HepG2 (cell line): ENCODE data around the gene SSU72. TPM values are rescaled to one million over a fixed set of nuclear protein-coding genes. Genes with fewer than 3 reads are reported as not detected.

Source experiments
- ATAC-seq: fragments of 200-7000 bp; cut with Tn5 transposase; 3 replicates; pipeline ENCODE4 v1.9.1; 2020; ENCODE audit warnings: mild to moderate bottlenecking, moderate library complexity
- BruUV-seq: library from RNA; stranded (reverse); fragments of 400-500 nt; replicated peaks from 2 replicates; lab custom pipeline; 2021; lab: Mats Ljungman, UMichigan
- CTCF ChIA-PET: fragments of 300-600 bp; formaldehyde crosslinking; extraction: SDS; loops from one replicate; lab custom pipeline; 2021; ENCODE audit warnings: low total read pairs, inconsistent platforms, low intra/inter-chr PET ratio; lab: Yijun Ruan, JAX
- POLR2A ChIA-PET: fragments of 350-600 bp; sonication (Branson Sonifier 250); formaldehyde crosslinking; loops from one replicate; lab custom pipeline; 2020; ENCODE audit warnings: antibody characterized with exemption, inconsistent platforms; lab: Yijun Ruan, JAX
- DNase-seq: peaks from one replicate; pipeline ENCODE4 v3.0.0-alpha.2; 2015; ENCODE audit warnings: low spot score
- FAIRE-seq: peaks from 3 replicates; lab custom pipeline; 2011; peaks lifted over from hg19 to GRCh38; lab: Jason Lieb, UNC
- H2AFZ ChIP-seq: one replicate; pipeline ENCODE4 v1.6.1; 2011; ENCODE audit warnings: low read length, inconsistent platforms
- H3K27ac ChIP-seq: fragments of 300-600 bp; 3 replicates; pipeline ENCODE4 v1.8.0; 2011; ENCODE audit warnings: mixed run types, mild to moderate bottlenecking, mixed read lengths, low read length, inconsistent platforms; ENCODE audit not compliant: insufficient read depth; ENCODE audit errors: extremely low read length
- H3K27me3 ChIP-seq, 2 experiments: fragments of 200-600 bp in 1 of 2; 2 replicates in 1 of 2; 3 replicates in 1 of 2; pipeline versions ENCODE4 v1.6.0 to v1.8.0; 2011; ENCODE audit warnings: low read length in 2 of 2, mild to moderate bottlenecking in 2 of 2, moderate library complexity in 2 of 2, inconsistent platforms in 1 of 2; ENCODE audit not compliant: insufficient read depth in 2 of 2, control insufficient read depth in 1 of 2
- H3K36me3 ChIP-seq, 2 experiments: fragments of 200-600 bp in 1 of 2; replicated peaks in 1 of 2; 2 replicates in 1 of 2; 3 replicates in 1 of 2; pipeline versions ENCODE4 v1.5.1 to v1.8.0; 2011; ENCODE audit warnings: low read length in 2 of 2, inconsistent platforms in 1 of 2; ENCODE audit not compliant: insufficient read depth in 2 of 2, control insufficient read depth in 1 of 2
- H3K4me1 ChIP-seq: 2 replicates; pipeline ENCODE4 v1.5.1; 2012; ENCODE audit warnings: low read length, inconsistent platforms; ENCODE audit not compliant: insufficient read depth
- H3K4me2 ChIP-seq: 2 replicates; pipeline ENCODE4 v1.6.0; 2011; ENCODE audit warnings: low read depth, low read length, inconsistent platforms
- H3K4me3 ChIP-seq, 3 experiments: fragments of 200-600 bp in 1 of 3; sonication (generic), shearing (Covaris generic) in 1 of 3; replicated peaks in 1 of 3; 2 replicates each; pipeline ENCODE4 v1.5.1; 2011 to 2016; ENCODE audit warnings: low read length in 3 of 3, inconsistent platforms in 2 of 3, low read depth in 2 of 3, mild to moderate bottlenecking in 2 of 3, control low read depth in 1 of 3, mixed read lengths in 1 of 3; ENCODE audit not compliant: insufficient read depth in 1 of 3
- H3K79me2 ChIP-seq: one replicate; pipeline ENCODE4 v1.6.1; 2011; ENCODE audit warnings: low read length, inconsistent platforms; ENCODE audit not compliant: insufficient read depth
- H3K9ac ChIP-seq: 2 replicates; pipeline ENCODE4 v1.6.0; 2011; ENCODE audit warnings: mild to moderate bottlenecking, low read depth, low read length, inconsistent platforms; ENCODE audit not compliant: insufficient read depth
- H3K9me3 ChIP-seq: 2 replicates; pipeline ENCODE4 v1.5.1; 2012; ENCODE audit warnings: mild to moderate bottlenecking, low read length
- H4K20me1 ChIP-seq: 2 replicates; pipeline ENCODE4 v1.6.0; 2011; ENCODE audit warnings: inconsistent platforms, mild to moderate bottlenecking, low read length, moderate library complexity; ENCODE audit not compliant: insufficient read depth
- AGO2 ChIP-seq: fragments of 200-400 bp; formaldehyde crosslinking; optimal IDR thresholded peaks from 2 replicates; pipeline ENCODE3; 2017; ENCODE audit warnings: mild to moderate bottlenecking, low read depth, low read length, moderate library complexity
- NR2C2 ChIP-seq: sonication (generic); formaldehyde crosslinking; IDR thresholded peaks from 2 replicates; pipeline ENCODE4 v1.4.0; 2020; ENCODE audit warnings: missing genetic modification reagents, mild to moderate bottlenecking, moderate library complexity, borderline replicate concordance
- ZNF501 ChIP-seq: sonication (generic); formaldehyde crosslinking; IDR thresholded peaks from 2 replicates; pipeline ENCODE4 v1.5.1; 2020; ENCODE audit warnings: mild to moderate bottlenecking, moderate library complexity, missing genetic modification reagents
- WGBS: methylation state at CpG from one replicate; pipeline ENCODE4 v1.1.6; 2017; ENCODE audit warnings: low lambda C conversion rate; 5-methylcytosine and 5-hydroxymethylcytosine counted together
- in situ Hi-C: cut with HindIII; loops from 2 replicates; pipeline ENCODE4 v1.10.0; 2017; ENCODE audit warnings: low pct_unique_long_range_greater_than_20kb; ENCODE audit not compliant: extremely low pct_ligation_motif_present
- intact Hi-C: fragments of 100-400 bp; cut with micrococcal nuclease; formaldehyde crosslinking; loops from one replicate; pipeline ENCODE4 v1.10.0; 2022; ENCODE audit not compliant: unreplicated experiment
- polyA plus RNA-seq, 8 experiments: library from polyadenylated mRNA; depleted of rRNA in 3 of 8; stranded (reverse) in 7 of 8; unstranded in 1 of 8; fragments of >200 nt; fragmentation: Illumina TruSeq in 4 of 8; extraction: Trizol in 4 of 8; gene quantifications; 2 replicates each; pipeline versions ENCODE4 v1.2.1 to v1.2.3, GENCODE V29; 2011 to 2016; ENCODE audit warnings: low read depth in 4 of 8, missing spikeins in 1 of 8, mixed read lengths in 1 of 8; ENCODE audit not compliant: insufficient read depth in 1 of 8
- total RNA-seq, 5 experiments: library from RNA; depleted of rRNA; stranded (reverse); fragments of >200 nt; fragmentation: Illumina TruSeq; extraction: Trizol; gene quantifications; 2 replicates each; pipeline ENCODE4 v1.2.3, GENCODE V29; 2016; ENCODE audit warnings: low read depth in 1 of 5

The SSU72 gene
- total and polyA plus RNA-seq, 2 of the 13 experiments (the other 11 are each of a cell fraction or from before 2014, with no cell fraction given): 42.8 to 67.1 TPM

- ATAC-seq (no peak), FAIRE-seq (no peak), DNase-seq (no peak)
- H4K20me1 ChIP-seq: peaks cover 12% of the 10 kb centered on the region
- no peaks in the 10 kb centered on the region for H3K9me3 ChIP-seq
- peaks cover 26% of the 10 kb centered on the region for H3K79me2 ChIP-seq
- no peak overlapping the region for H3K9ac ChIP-seq
- intact Hi-C loops (no loop called here), in situ Hi-C loops (no loop called here)
- 97% methylated on average over 14 of the region's 15 CpGs for WGBS
- no peaks in the 10 kb centered on the region for H3K4me1 ChIP-seq
- H3K4me3 ChIP-seq: no peak overlapping the region
- POLR2A ChIA-PET: no interaction called here
- TSS peak; percentile 3 for BruUV-seq
- CTCF ChIA-PET: no interaction called here
- no peak overlapping the region for H2AFZ ChIP-seq
- H3K4me2 ChIP-seq: no peak overlapping the region
- H3K27me3 ChIP-seq: no peaks in the 10 kb centered on the region
- no peak overlapping the region for H3K27ac ChIP-seq
- TF ChIP-seq AGO2 (peak; percentile 58), NR2C2 (CRISPR knock-in tag) (no peak)
- H3K36me3 ChIP-seq: peaks cover 22 to 50% of the 10 kb centered on the region in 2 experiments
Observed at GRCh38 chr1:1561801-1562470, 12.7 kb downstream of the SSU72 start.

GRCh38 chr1:1560178-1560577, 14.5 kb downstream of the SSU72 start:
- no peak overlapping the region for H3K4me3 ChIP-seq
- no peak overlapping the region for H3K9ac ChIP-seq
- ATAC-seq (no peak), FAIRE-seq (no peak), DNase-seq (no peak)
- intact Hi-C loops: no loop called here
- ChIA-PET POLR2A (interaction anchor here (1.1 kb wide), 1 partner anchor 55 kb away, joined by 3 read pairs; the partner anchor contains the start of gene MIB2), CTCF (no interaction called here)
- H3K9me3 ChIP-seq: no peaks in the 10 kb centered on the region
- H3K4me1 ChIP-seq: 0 out of 2 replicates have a peak, but pooled peaks cover under 1% of the 10 kb centered on the region
- peaks cover 10% of the 10 kb centered on the region for H3K79me2 ChIP-seq
- no peak overlapping the region for H3K4me2 ChIP-seq
- H3K36me3 ChIP-seq: peaks cover 18 to 40% of the 10 kb centered on the region in 2 experiments
- no TSS peak for BruUV-seq
- 94% methylated on average over 5 of the region's 9 CpGs for WGBS
- no peaks in the 10 kb centered on the region; the same call in 1 of the 2 replicates for H4K20me1 ChIP-seq
- H3K27ac ChIP-seq: no peak overlapping the region
- TF ChIP-seq ZNF501 (CRISPR knock-in tag) (no peak), AGO2 (peak; percentile 41)
- H2AFZ ChIP-seq: no peak overlapping the region
- in situ Hi-C loops: no loop called here
- H3K27me3 ChIP-seq: no peaks in the 10 kb centered on the region
